RWPE1 (cell line): Measurements from ENCODE around the gene EID2.

ENCODE experiments used
- CTCF ChIA-PET: fragments of 350-600 bp; sonication (Branson Sonifier 250); formaldehyde crosslinking; extraction: SDS; loops from one replicate; lab custom pipeline; 2021; lab: Yijun Ruan, JAX
- POLR2A ChIA-PET: fragments of 400-600 bp; formaldehyde crosslinking; extraction: SDS; loops from one replicate; lab custom pipeline; 2020; ENCODE audit warnings: antibody characterized with exemption; ENCODE audit not compliant: low non-redundant PET; lab: Yijun Ruan, JAX
- DNase-seq: peaks from one replicate; pipeline ENCODE4 v3.0.0; 2012; ENCODE audit warnings: low spot score
- H3K27ac ChIP-seq: fragments of 450-650 bp; 2 replicates; pipeline ENCODE4 v1.5.1; 2017
- TF ChIP-seq, protein P1 (sequence below): fragments of 450-650 bp; conservative IDR thresholded peaks from 2 replicates; pipeline ENCODE4 v1.5.1; 2017; ENCODE audit warnings: low read depth, mild to moderate bottlenecking

EID2 gene

DNA sequence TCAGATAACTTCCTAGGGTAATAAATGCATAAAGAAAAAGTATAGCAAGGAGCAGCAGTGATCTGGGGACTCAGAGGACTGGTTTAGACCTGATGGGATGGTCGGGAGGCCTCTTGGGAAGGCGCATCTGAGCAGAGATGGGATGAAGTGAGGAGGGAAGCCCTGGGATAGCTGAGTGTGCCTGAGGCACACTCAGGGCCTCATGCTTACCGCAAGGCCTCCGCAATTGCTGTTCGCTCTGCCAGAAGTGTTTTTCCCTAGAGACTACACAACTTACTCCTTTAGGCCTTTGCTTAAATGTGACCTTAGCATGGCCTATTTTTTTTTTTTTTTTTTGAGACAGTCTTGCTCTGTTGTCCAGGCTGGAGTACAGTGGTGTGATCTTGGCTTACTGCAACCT is 45.3 kb downstream of the EID2 start:
- CTCF ChIA-PET, result interaction anchor here (0.6 kb wide), 1 partner anchor 138 kb away, joined by 3 read pairs; no protein-coding TSS in a partner anchor
- POLR2A ChIA-PET, result interaction anchor here (0.5 to 0.7 kb wide), 2 partner anchors 9 to 78 kb away, joined by 4 read pairs; no protein-coding TSS in a partner anchor

DNA sequence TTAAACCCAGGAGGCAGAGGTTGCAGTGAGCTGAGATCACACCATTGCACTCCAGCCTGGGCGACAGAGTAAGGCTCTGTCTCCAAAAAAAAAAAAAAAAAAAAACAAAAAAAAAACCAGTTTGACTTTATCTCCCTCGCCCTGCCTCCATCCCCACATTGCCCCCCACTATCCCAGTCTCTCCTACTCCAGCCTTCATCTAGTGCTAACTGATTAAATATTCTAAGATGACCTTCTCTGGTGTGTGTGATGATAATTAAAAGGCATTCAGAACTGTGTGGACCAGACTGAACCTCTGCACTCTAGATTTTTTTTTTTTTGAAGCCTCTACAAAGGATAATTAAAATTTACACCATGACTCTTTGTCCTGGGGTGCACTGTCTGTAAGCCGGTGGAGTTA is 47.2 kb downstream of the EID2 start:
- no peak for DNase-seq
- CTCF ChIA-PET, result no interaction called here
- peak overlapping the region; percentile 54 for H3K27ac ChIP-seq
- TF ChIP-seq, protein P1, sequence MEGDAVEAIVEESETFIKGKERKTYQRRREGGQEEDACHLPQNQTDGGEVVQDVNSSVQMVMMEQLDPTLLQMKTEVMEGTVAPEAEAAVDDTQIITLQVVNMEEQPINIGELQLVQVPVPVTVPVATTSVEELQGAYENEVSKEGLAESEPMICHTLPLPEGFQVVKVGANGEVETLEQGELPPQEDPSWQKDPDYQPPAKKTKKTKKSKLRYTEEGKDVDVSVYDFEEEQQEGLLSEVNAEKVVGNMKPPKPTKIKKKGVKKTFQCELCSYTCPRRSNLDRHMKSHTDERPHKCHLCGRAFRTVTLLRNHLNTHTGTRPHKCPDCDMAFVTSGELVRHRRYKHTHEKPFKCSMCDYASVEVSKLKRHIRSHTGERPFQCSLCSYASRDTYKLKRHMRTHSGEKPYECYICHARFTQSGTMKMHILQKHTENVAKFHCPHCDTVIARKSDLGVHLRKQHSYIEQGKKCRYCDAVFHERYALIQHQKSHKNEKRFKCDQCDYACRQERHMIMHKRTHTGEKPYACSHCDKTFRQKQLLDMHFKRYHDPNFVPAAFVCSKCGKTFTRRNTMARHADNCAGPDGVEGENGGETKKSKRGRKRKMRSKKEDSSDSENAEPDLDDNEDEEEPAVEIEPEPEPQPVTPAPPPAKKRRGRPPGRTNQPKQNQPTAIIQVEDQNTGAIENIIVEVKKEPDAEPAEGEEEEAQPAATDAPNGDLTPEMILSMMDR, result no peak
- POLR2A ChIA-PET, result interaction anchor here (0.5 kb wide), 1 partner anchor 50 kb away, joined by 3 read pairs; no protein-coding TSS in a partner anchor

More for the DNA sequence above, 45.3 kb downstream of the EID2 start:
- TF ChIP-seq, protein P1, result no peak
- H3K27ac ChIP-seq, result peak overlapping the region; percentile 5; the same call in 1 of the 2 replicates
- DNase-seq, result no peak

DNA sequence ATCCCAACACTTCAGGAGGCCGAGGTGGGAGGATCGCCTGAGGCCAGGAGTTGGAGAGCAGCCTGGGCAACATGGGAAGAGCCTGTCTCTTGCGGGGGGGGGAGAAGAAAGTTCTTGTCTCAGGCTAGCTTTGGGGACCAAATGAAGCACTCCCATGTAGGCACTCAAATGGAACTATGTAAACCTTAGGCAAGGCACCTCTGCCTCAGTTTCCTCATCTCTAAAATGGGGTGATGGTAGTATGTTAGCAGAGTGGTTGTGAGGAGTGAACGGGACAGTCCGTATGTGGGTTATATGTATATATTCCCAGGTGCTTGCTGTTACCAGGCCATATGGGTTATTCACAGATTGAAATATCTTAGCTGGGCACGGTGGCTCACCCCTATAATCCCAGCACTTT is 47.7 kb downstream of the EID2 start:
- ChIA-PET CTCF (interaction anchor here (0.6 to 1.1 kb wide), 2 partner anchors 40 to 967 kb away, joined by 5 to 7 read pairs; partner anchors contain the start of gene EID2B), POLR2A (no interaction called here)
- no peak for DNase-seq
- TF ChIP-seq, protein P1, result no peak
- no peak overlapping the region for H3K27ac ChIP-seq

DNA sequence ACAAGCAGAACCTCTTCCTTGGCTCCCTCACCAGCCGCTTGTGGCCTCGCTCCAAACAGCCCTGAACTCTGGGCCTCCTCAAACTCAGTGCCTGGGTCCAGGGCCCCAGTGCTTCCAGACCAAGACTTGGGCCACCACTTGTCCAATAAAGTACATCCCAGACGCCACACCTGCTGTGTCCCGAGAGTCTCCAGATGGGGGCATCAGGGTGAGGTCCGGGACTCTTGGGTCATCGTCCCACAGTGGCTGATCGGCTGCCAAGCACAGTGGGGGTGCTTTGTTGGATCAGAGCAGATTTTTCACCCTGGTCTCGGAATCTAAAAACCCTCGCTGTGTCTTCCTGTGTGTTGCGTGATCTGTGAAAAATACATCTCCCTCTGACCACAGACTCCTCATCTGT is 50.2 kb downstream of the EID2 start:
- H3K27ac ChIP-seq, result no peak overlapping the region
- POLR2A ChIA-PET, result interaction anchor here (0.6 kb wide), 1 partner anchor 46 kb away, joined by 3 read pairs; no protein-coding TSS in a partner anchor
- TF ChIP-seq, protein P1, result no peak
- DNase-seq, result no peak
- CTCF ChIA-PET, result interaction anchor here (0.6 kb wide), 1 partner anchor 211 kb away, joined by 4 read pairs; no protein-coding TSS in a partner anchor
